Activated T-helper 1 cell treated with Interleukin-2 at 50 U/mL for 16 hours (primary cell): ENCODE data around the gene ZP3.
A peak's percentile ranks its signal among the peaks of the same experiment; 100 is the strongest.
"Not testable (repeated sequence)": the region's sequence is repeated elsewhere in the genome, so short reads cannot be mapped to it uniquely, and the experiment has no call there.

Source experiments
- DNase-seq: peaks from one replicate; pipeline ENCODE4 v3.0.0-alpha.2; 2020; ENCODE audit warnings: low read depth

Gene ZP3

GRCh38 chr7:76442664-76443446 is 18.1 kb downstream of the ZP3 start:
- DNase-seq = not testable (repeated sequence)

DNA sequence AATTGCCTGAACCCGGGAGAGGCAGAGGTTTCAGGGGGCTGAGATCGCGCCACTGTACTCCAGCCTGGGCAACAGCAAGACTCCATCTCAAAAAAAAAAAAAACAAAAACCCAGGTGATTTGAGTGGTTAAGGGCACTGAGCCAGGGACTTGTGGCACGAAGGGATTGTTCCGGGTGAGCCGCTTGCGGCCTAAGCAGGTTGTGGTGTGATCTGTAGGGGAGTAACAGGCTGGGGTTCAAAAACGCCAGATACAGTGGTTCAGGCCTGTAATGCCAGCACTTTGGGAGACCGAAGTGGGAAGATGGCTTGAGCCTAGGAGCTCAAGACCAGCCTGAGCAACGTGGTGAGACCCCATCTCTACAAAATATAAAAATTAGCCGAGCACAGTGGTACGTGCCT is 19.1 kb downstream of the ZP3 start:
- DNase-seq = not testable (repeated sequence)

DNA sequence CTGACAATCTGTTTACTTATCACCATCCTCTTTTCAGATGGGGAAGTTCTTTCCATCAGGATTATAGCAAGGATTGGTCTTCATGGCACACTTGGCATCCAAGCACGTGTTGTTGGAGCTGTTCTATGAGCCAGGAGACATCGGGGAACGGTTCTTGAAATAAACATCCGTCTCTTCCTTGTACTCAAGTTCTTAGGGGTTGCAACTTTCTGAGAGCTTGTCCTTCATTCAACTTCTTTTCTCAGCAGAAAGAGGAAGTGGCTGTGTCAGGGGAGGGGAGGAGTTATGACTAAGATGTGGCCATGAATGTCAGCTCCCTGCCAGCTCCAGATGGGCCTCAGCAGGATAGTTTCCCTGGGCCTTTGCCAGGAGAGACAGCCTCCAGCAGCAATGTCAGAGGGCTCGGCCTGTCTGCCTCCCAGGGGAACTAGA is 20.8 kb downstream of the ZP3 start:
- not testable (repeated sequence) for DNase-seq

- not testable (repeated sequence) for DNase-seq
Measured at GRCh38 chr7:76457017-76457416, 32.3 kb downstream of the ZP3 start.

DNA sequence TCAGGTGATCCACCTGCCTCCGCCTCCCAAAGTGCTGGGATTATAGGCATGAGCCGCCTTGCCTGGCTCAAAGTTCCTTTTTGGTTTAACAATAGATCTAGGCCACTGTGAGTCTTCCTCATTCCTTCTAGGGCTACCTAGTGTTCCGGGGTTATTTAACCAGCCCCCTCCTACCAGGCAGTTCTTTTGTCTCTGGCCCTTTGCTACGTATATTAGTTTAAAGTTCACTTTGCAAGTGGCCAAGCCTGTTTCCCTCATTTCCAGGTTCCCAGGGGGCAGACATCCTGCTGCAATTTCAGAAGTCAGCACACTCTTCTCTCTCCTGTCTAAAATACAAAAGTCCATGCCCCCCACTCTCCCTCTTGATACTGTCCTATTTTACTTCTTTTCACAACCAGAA is 33.8 kb downstream of the ZP3 start:
- DNase-seq = not testable (repeated sequence)

- not testable (repeated sequence) for DNase-seq
Measured at GRCh38 chr7:76460767-76461166, 36.0 kb downstream of the ZP3 start.

DNA sequence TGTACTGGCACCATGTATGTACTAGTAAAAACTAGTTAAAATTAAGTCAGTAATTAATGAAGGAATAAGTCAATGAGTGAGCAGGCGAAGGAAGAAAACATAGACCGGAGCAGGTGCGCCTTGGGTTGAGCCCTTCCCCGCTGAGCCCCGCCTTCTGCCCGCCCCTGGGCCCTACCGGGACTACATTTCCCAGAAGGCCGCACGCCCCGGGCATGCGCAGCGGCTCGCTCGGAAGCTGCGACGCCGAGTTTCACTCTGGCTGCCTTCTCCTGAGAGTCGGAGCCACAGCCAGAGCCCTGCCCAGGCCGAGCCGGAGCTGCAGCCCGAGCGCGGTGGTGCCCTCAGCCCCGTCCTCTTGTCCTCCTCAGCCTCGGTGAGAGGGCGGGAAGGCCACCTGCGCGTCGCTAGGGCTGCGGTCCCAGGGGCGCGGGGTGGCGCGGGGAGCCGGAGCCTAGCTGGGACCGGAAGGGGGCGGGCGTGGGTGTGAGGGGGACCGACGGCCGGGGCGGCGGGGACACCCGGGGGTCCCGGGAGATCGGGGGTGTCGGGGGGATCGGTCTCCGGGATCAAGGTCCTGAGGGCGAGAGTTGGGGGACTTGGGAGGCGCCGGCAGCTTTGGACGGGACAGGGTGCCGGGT is 36.8 kb downstream of the ZP3 start, which contains the start of gene DTX2:
Gene DTX2 (plus strand): TSS at position 246 of the 638 bp plus-strand sequence. CDS start 18,801 bp downstream, outside the sequence.
- DNase-seq = peak; percentile 31

DNA sequence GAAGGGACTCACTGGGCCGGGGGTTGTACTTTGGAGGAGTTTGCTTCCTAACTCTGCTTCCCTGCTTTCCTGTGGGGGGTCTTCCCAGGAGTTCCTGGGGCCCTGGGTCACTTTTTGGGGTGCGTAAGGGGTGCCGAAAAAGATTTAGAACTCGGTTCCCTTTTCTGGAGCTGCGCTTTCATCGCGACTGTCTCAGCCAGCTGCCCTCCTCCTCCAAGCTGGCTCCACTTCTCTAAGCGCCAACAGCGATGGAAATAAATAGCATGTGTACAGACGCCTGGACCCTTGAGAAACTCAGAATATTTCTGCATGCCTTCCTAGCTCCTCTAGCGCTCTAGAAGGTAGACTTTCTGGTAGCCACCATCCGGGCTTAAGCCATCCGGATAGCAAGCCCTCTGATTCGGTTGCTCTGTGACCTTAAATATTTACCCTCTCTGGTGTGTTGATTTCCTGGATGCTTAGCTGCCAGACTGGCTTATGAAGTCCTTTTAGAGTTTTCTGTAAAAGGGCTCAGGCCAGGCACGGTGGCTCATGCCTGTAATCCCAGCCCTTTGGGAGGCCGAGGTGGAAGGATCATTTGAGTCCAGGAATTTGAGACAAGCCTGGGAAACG is 37.6 kb downstream of the ZP3 start:
- not testable (repeated sequence) for DNase-seq

- DNase-seq = not testable (repeated sequence)
Measured at GRCh38 chr7:76464959-76465358, 40.2 kb downstream of the ZP3 start.

- DNase-seq = not testable (repeated sequence)
Measured at GRCh38 chr7:76465950-76466349, 41.2 kb downstream of the ZP3 start.

GRCh38 chr7:76467743-76468404 is 43.1 kb downstream of the ZP3 start:
- not testable (repeated sequence) for DNase-seq

- not testable (repeated sequence) for DNase-seq
Measured at GRCh38 chr7:76471556-76472221, 46.9 kb downstream of the ZP3 start.

GRCh38 chr7:76473097-76473496 is 48.3 kb downstream of the ZP3 start:
- not testable (repeated sequence) for DNase-seq

GRCh38 chr7:76476280-76476679 is 51.5 kb downstream of the ZP3 start:
- not testable (repeated sequence) for DNase-seq

- DNase-seq = not testable (repeated sequence)
Measured at GRCh38 chr7:76476742-76477474, 52.2 kb downstream of the ZP3 start.

DNA sequence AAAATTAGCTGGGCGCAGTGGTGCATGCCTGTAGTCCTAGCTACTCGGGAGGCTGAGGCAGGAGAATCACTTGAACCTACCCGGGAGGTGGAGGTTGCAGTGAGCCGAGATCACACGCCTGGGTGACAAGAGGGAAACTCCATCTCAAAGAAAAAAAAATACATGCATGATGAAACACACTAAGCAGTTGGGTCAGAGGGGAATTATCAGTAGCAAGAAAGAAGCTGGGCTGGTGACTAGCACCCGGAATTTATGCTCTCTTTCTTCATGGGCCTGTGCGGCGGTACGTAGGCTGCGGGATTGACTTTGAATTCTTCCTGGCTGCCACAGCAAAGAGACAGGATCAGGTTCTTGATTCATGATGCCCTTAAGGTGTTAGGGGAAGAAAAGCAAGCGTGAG is 54.9 kb downstream of the ZP3 start:
- DNase-seq = not testable (repeated sequence)

GRCh38 chr7:76480403-76481253 is 55.9 kb downstream of the ZP3 start:
- DNase-seq = not testable (repeated sequence)

DNA sequence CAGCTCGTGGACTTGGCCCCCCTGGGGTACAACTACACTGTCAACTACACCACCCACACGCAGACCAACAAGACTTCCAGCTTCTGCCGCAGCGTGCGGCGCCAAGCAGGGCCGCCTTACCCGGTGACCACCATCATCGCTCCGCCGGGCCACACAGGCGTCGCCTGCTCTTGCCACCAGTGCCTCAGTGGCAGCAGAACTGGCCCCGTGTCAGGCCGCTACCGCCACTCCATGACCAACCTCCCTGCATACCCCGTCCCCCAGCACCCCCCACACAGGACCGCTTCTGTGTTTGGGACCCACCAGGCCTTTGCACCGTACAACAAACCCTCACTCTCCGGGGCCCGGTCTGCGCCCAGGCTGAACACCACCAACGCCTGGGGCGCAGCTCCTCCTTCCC is 57.9 kb downstream of the ZP3 start:
- not testable (repeated sequence) for DNase-seq

GRCh38 chr7:76483081-76483480 is 58.3 kb downstream of the ZP3 start:
- not testable (repeated sequence) for DNase-seq

GRCh38 chr7:76484456-76484855 is 59.7 kb downstream of the ZP3 start:
- DNase-seq = not testable (repeated sequence)
